Kidney glomerular epithelial cell (primary cell): ENCODE data around the gene SNAPC2.

Experiments
- DNase-seq: peaks from one replicate; lab custom pipeline; 2025; lab: John Stamatoyannopoulos, UW

The SNAPC2 gene

DNA sequence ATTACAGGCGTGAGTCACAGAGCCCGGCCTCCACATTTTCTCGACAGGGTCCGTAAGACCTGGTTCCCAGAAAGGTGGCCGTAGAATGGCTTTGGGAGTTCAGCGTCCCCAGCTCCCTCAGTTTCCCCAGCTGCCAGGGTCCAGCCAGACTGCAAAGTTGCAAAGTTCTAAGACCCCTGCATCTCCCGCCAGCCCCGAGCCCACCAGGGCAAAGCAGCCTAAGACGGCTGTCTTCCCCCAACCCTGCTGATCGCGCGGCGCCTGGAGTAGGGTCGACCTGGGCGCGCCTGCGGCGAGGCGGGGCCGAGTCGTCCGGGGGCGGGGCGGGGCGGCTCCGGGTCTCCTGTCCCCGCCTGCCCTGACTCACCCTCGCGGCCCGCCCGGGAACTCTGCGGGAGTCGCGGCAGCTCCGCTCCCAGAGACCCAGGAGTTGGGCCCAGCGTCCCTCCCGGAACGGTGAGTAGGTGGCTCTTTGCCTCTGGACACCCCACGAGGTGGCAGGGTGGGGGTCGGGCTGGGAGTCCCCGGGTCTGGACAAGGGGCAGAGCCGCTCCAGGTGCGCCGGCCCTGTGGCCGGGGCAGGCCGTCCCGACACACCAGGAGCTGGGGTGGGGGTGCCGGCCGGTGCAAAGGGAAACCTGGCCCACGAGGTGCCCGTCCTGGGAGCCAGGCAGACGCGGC is 31.9 kb upstream of the SNAPC2 start, which contains the start of gene LRRC8E:
LRRC8E (plus strand) TSS at position 366 of the 681 bp plus-strand sequence. CDS start 7,094 bp downstream, outside the sequence.
- peak; percentile 31 for DNase-seq

DNA sequence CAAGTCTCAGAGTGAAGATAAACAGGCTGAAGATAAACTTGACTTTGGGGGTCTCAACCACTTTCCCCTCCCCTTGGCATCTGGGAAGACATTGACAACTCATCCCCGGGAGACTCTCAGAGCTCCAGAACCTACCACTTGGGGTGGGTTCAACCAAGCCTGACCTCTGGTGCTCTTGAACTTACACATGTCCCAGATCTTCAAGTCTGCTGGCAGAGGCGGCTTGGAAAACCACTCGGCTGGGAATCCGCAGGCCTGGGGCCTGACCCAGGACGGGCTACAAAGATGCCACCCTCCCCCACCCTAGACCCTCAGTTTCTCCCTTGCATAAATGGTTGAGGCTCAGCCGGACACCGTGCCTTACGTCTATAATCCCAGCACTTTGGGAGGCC is 31.3 kb upstream of the SNAPC2 start:
- DNase-seq: no peak

DNA sequence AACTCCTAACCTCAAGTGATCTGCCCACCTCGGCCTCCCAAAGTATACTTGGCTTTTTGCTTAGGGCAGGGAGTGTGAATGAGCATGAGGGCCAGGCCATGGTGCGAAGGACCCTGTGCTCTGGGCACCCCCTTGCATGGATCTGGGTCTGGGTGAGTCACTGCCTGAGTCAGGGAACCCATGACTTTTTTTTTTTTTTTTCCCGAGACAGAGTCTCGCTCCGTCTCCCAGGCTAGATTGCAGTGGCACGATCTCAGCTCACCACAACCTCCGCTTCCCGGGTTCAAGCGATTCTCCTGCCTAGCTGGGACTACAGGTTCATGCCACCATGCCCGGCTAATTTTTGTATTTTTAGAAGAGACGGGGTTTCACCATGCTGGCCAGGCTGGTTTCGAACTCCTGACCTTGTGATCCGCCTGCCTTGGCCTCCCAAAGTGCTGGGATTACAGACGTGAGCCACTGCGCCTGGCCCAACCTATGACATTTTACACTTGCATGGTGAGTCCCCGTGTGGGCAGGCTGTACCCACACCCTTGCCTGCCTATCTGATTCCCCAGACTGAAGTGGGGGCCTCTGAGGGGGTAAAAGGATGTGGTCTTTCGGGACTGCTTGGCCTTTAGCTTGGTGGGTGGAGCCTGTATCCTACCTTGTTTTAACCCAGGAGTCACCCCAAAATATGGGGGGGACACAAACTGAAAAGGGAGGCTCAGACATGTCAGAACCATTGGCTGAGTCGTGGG is 26.6 kb upstream of the SNAPC2 start:
- DNase-seq: peak; percentile 37

DNA sequence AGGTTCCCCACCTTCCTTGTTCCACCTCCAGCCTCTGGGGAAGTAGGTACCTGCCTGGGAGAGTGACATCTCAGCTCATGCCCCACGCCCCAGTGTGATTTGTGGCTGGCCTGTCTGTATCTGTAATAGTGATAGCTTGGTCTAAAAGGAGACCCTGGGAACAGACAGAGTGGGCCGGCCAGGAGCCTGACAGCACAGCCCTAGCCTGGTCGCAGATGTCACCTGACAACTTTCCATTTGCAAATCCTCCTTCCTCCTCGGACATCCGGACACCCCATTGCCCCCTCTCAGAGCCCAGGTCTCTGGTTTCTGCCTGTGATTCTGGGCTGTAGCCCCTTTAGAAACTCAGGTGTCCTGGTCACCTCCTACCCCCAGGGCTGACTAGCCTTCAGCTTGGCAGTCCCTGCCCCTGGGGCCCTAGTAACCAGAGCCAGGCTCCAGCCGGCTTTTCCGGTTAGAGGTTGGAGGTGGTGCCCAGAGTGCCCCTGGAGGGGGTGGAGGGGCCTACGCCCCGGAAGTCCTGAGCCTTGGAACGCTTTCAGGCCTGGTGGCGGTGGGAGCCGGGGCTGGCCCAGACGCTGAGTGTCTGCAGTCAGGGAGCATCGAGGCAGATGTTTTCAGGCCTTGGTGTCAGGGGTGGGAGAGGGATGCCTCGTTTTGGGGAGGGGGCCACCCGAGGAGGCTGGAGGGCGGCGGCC is 25.4 kb upstream of the SNAPC2 start:
- no peak for DNase-seq

DNA sequence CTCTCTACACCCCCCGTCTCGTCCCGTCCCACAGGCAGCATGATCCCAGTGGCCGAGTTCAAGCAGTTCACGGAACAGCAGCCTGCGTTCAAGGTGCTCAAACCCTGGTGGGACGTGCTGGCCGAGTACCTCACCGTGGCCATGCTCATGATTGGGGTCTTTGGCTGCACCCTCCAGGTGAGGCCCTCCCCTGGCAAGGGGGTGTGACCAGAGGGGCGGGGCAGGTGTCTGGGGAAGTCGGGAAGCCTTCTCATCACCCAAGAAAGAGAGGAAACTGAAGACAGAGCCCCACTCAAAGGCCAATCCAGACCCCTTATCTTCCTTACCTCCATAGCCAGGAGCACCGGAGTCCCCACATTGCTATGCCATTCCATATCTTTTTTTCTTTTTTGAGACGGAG is 24.6 kb upstream of the SNAPC2 start:
- DNase-seq: no peak

DNA sequence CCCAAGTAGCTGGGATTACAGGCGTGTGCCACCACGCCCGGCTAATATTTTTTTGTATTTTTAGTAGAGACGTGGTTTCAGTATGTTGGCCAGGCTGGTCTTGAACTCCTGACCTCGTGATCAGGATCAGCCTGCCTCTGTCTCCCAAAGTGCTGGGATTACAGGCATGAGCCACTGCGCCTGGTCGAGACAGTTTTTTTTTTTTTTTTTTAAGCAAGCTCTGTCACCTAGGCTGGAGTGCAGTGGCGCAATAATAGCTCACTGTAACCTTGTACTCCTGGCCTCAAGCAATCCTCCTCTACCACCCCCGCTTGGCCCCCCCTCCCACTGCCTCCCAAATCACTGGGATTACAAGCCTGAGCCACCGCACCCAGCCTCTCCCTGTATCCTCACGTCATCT is 22.8 kb upstream of the SNAPC2 start:
- no peak for DNase-seq

DNA sequence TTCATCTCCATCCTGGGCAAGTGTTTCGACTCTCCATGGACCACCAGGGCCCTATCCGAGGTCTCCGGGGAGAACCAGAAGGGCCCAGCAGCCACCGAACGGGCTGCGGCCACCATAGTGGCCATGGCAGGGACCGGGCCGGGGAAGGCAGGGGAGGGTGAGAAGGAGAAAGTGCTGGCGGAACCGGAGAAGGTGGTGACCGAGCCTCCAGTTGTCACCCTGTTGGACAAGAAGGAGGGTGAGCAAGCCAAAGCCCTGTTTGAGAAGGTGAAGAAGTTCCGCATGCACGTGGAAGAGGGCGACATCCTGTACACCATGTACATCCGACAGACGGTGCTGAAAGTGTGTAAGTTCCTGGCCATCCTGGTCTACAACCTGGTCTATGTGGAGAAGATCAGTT is 21.2 kb upstream of the SNAPC2 start:
- DNase-seq: no peak

DNA sequence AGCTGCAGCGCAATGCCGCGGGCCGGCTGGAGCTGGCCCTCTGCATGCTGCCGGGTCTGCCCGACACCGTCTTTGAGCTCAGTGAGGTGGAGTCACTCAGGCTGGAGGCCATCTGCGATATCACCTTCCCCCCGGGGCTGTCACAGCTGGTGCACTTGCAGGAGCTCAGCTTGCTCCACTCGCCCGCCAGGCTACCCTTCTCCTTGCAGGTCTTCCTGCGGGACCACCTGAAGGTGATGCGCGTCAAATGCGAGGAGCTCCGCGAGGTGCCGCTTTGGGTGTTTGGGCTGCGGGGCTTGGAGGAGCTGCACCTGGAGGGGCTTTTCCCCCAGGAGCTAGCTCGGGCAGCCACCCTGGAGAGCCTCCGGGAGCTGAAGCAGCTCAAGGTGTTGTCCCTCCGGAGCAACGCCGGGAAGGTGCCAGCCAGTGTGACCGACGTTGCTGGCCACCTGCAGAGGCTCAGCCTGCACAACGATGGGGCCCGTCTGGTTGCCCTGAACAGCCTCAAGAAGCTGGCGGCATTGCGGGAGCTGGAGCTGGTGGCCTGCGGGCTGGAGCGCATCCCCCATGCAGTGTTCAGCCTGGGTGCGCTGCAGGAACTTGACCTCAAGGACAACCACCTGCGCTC is 20.3 kb upstream of the SNAPC2 start:
- DNase-seq: no peak

DNA sequence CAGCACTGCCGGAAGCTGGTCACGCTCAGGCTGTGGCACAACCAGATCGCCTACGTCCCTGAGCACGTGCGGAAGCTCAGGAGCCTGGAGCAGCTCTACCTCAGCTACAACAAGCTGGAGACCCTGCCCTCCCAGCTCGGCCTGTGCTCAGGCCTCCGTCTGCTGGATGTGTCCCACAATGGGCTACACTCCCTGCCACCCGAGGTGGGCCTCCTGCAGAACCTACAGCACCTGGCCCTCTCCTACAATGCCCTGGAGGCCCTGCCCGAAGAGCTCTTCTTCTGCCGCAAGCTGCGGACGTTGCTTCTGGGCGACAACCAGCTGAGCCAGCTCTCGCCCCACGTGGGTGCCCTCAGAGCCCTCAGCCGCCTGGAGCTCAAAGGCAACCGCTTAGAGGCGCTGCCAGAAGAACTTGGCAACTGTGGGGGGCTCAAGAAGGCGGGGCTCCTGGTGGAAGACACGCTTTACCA is 19.7 kb upstream of the SNAPC2 start:
- no peak for DNase-seq

DNA sequence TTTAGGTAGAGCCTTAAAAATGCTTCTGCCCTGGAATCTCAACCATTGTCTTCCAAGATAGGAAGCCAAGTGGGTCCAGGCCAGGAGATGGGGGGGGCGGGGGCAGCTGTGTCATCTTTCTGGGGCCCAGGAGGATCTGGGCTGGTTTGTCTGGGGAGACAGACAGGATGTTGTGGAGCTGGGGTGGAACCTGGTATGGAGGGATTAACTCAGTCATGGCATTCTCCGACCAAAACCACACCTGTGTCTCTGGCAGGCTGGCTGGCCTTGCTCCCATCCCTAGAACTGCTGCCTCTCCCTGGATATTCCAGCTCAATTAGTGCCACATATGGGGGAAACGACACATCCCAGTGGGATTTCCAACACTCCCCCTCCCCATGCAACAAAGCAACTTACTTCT is 19.2 kb upstream of the SNAPC2 start:
- DNase-seq: no peak

DNA sequence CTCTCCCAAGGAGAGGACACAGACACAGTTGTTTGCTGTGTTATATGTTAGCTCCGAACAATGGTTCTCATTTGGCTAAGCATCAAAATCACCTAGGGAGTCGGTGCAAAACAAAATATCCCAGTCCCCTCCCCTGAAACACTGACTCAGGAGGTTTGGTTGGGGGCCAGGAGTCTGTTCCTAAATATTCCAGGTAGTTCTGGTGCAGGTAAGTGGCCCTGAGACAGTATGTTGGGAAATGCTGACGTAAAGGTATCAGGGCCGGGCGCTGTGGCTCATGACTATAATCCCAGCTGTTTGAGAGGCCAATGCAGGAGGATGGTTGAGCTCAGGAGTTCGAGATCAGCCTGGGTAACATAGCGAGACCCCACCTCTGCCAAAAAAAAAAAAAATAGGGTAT is 18.8 kb upstream of the SNAPC2 start:
- no peak for DNase-seq

DNA sequence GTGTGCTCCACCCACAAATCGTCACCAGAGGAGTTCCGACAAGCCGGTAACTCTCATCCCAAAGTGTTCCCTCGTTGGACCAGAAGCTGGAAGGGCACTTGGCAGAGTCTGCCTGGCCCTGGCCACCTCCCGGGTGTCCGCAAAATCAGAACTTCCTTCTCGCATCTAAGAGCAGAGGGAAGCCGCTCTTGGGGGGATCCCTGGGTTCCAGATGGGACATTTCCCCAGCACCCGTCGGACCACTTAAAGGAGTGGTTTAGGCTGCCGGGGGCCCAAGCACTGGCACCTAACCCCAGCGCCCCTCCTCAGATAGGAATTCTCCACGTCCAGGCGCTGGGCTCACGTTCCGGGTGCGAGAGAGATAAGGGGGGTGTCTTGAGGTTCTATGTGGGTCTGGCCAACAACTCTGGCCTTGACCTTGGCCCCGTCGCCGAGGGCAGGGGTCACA is 17.3 kb upstream of the SNAPC2 start:
- no peak for DNase-seq

DNA sequence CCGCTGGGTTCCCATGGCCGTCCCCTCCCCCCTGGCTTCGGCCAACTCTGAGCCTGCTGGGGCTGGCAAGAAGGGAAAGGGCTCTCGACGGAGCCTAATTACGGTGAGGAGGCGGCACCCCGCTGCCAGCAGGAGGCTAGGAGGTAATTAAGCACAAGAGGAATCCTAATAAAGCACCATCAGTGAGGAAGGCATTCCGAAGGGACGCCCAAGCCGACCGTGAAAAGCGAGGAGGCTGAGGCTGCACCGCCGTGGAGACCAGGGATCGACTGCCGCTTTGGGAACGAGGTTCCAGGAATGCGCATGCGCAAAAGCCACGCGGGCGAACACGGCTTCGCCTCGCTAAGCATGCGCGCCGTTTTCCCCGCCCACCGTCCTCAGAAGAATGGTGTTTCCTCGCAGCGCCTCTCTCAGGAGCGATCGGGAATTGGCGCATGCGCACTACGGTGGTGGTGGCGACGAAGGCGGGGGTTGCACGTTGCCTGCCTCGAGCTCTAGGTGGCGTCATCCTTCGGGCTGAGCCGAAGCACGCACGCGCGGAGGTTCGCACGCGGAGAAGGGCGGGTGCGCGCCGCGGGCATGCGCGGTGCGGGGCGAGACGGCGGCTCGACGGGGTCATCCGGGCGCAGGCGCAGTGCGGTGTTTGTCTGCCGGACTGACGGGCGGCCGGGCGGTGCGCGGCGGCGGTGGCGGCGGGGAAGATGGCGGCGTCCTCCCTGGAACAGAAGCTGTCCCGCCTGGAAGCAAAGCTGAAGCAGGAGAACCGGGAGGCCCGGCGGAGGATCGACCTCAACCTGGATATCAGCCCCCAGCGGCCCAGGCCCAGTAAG is 16.7 kb upstream of the SNAPC2 start, which contains the start of gene MAP2K7:
MAP2K7 (plus strand) TSS at position 634 of the 830 bp plus-strand sequence; CDS start at position 702, 68 bp downstream.
- DNase-seq: peak; percentile 100

DNA sequence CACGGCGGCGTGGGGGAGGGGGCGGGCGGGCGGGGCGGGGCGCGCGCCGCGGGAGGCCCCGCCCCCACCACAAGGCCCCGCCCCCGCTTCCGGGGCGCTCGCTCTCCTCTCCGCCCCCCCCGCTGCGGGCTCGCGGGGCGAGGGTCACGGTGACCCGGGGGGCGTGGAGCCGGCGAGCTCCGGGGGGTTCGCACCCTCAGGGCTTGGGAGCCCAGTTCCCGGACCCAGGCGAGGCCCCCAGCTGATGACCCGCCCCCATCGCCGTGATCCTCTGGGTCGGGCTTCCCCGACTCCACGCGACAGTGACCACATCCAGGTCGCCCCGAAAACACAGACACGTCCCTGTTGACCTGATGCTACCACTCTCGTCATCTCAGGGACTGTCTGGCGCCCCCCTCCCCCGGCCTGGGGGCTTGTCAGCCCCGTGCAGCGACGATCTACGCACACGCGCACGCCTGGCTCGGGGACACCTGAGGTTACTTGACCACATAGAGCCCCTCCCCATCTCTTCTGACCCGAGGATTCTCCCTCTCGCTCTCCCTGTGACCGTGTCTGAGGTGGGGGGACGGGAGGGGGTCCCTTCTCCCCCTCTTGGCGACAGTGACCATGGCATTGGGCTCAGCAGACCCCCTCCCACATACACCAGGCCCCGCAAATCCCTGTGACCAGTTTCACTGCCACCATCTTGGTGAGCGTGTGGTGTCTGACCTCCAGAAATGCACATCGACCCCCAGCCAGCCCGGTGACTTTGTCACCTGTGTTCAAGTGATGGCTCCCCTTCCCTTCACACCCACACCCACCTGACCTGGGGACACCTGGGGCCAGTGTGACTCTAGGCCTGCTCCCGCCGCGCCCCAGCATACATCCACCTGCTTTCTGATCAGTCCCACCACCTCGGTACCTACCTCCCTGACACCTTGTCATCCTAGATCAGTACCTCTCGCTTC is 15.8 kb upstream of the SNAPC2 start:
- no peak for DNase-seq

DNA sequence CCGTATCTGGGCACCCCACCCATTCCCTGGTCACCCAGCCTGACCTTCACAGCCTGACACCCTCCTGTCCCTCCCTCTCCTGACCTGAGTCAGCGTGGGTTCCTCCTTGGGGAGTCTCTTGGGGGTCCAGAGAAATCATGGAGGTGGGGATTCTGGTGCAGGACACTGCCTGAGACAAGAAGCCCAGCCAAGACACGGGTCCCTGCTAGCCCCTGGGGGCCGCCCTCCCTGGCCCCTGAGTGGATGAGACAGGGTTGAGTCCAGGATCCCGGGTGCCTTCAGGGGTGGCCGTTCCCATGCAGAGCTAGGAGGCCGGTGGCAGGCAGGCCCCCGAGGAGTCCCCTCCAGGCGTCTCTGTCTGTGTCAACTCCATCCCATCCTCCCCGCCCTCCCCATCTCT is 14.9 kb upstream of the SNAPC2 start:
- no peak for DNase-seq

DNA sequence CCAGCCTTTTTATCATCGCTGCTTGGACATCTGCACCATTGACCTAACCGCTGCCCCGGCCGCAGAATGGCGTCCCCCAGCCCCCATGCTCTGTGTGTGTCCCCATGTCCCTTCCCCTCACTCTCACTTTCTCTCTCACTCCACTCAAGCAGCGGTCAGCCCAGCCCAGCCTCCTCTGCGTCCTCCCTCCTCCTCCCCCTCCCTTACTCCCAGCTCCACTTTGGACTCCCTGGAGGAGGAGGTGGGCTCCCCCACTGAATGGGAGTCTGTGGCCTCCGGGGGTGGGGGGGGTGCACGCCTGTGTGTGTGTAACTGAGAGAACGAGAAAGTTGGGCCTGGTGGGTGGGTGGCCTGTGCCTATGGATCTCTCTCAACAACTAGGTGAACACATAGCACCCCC is 14.3 kb upstream of the SNAPC2 start:
- no peak for DNase-seq

DNA sequence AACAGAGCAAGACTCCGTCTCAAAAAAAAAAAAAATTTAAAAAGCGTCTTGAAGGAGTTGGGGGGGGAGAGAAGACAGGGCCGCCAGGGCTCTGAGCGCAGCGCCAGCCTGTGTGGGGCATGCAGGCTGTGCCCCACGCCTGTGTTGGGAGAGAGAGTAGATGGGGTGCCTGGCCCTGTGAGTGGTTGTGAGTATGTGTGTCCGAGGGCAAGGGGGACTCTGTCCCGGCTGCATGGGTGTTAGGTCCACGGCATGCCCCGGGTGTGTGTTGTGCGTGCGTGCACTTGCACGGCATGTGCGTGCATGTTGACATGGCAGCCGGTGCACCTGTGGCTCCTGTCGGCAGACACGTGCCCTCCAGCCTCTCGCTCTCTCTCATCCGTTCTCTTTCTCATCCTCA is 13.0 kb upstream of the SNAPC2 start:
- DNase-seq: no peak

DNA sequence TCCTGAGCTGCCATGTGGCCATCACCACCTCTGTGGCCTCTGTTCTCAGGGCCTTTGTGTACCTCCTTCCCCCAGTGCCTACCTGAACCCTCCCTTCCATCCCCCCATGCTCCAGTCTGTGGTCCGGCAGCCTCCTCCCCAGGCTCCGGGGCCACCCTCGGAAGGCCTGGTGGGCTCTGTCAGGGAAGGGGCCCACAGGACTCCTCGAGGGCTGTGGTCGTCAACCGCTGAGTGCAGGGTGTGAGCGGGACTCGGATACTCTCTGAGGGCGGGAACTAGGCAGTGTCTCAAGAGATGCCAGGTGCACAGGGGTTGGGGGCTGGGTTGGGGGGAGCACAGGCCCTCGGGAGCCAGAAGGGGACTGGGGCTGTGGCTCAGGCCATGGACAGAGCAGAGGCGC is 12.6 kb upstream of the SNAPC2 start:
- no peak for DNase-seq

DNA sequence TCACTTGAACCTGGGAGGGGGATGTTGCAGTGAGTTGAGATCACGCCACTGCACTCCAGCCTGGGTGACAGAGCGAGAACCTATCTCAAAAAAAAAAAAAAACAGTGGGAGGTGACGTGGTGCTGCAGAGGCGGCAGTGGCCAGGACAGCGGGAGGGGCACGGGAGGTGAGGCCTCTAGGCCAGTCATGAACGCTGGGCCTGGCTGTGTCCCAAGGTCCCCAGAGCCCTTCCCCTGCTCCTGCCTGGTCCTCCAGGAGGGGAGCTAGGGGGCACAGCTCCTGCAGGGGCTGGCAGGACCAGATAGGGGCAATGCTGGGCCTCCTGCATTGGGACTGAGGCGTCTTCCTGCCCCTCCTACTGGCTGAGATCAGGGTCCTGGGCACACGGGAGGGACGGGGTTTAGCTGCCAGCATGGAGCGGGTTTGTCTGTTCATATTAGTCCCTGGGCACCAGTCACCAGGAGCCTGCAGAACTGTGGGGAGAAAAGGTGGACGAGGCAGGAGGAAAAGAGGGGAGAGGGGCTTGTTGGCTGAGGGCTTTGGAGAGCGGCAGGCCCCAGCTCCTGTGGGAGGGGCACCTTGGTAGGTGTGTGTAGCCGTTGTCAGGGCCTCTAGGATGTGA is 11.9 kb upstream of the SNAPC2 start:
- no peak for DNase-seq
